Stimulated activated CD8-positive, alpha-beta memory T cell treated with anti-CD3 and anti-CD28 coated beads, Interleukin-7, amount 100 ng/mL, for 1 hour (primary cell): ENCODE measurements around the gene DPYD.
"Not testable (repeated sequence)": the region's sequence is repeated elsewhere in the genome, so short reads cannot be mapped to it uniquely, and the experiment has no call there.

Source experiments
- DNase-seq, 2 donors: peaks; one replicate each; pipeline ENCODE4 v3.0.0-alpha.2; 2020; ENCODE audit warnings: low read depth in 2 of 2

Gene DPYD

DNA sequence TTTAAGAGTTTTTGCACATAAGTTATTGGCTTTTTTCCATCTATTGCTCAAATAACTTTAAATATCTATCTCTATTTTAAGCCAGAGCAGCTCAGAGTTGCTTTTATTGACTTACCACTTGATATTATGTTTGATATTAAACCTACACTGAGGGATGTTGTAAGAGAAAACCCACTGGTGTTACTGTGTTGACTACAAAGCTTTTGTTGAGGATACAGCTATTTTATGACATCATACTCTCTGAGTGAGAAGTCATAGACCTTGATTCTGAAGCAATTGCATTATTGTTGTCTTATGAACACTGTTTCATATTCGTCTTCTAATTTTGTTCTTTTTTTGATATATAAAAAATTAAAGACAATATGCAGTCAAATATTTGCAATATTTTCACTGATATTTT is 638.9 kb downstream of the DPYD start:
- DNase-seq: no peak

DNA sequence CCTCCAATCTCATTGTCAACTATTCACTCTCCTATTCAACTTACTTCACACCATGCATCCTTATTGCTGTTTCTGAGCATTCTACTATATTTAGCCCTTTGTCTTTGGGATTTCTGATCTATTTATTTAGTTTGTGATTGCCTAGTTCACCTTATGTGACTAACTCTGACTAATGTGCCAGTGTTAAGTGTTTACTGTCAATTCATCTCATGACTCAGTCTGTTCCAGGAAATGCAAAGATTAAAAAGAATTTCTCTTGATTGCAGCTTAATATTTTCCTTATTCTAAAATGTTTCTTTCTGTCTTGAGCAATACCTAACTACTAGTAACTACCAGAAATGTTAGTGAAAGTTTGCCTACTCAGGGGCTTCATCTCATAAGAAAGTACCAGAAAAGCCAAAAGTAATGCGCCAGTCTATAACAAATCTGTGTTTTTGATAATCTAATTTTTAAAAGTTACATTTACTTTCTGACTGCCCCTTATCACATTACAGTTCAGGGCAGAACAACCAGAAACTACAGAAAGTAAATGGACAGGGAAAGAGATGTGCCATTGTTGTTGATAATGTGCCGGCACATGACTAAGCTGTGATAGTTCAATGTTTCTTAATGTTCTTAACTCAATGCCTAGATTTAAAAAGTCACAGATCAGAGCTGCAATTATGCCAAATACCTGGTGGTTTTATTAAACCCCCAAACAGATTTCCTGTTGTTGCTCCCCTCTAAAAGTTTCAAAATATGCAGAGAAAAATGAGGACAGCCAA is 642.8 kb downstream of the DPYD start:
- no peak for DNase-seq

DNA sequence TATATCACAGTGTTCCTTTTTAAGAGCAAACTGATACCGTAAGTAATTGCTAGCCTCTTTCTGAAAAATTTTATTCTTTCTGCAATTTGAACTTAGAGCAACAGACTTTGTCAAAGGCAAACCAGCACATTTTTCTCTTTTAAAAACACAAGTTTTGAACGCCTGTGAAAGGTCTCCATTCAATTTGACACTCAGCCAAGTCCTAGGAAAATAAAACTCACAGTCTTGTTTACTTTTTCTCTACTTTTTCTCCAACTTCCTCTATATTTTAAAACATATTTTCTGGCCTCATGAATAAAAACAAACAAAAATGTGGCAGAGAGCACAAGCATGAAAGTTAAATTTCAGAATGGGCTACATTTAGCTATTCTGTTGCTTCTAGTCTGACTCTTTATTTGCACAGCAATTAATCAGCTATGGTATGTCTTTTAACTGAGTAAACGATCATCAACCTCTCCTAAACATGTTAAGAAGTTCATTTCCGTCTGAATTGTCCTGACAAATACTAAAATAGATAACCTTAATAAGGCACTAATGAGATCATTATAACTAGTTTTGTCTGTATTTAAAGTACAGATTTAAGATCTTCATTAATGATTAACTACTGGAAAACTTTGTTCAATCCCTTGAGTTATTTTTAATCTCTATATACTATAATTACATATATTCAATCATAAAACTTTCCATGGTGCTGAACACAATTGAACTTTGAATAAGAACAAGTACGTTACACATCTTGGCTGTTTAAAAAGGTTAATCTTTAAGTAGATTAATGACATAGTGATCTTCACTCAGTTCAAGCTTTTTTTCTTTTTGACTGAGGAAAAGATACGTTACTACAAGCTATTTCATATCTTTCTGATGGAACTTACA is 648.7 kb downstream of the DPYD start:
- DNase-seq: no peak

DNA sequence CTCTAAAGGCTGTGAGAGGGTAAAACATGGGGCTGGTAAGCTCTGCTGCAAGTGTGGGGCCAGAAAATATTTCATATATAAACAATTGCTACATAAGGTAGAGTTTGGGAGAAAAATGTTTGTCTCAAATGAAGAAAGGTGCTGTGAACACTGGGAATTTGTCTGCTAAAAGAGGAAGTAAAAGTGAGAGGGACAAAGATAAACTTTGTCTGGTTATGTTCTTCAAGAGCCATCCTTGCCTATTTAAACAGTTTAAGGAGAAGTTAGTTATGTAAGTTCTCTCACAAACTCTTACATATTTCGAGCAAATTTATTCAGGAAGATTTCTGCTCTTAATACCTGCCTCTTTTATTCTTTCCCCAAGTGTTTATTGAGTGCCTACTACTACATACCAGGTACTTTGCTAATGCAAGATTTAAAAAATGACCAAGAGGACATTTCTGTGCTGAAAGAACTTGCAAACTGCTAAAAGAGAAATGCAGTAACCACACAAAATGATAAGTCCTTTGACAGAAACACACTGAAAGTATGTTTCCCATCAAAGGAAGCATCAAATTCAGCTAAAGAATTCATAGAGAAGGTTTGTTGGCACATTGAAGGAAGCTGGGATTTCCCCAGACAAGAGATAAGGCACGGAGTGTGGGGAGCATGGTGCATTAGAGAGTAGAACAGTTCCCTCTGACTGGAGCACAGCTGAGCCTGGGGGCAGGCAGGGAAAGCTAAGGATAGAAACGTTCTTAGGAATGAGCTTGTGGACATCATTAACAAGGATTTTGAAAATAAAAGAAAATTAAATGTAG is 650.1 kb downstream of the DPYD start:
- DNase-seq: no peak

DNA sequence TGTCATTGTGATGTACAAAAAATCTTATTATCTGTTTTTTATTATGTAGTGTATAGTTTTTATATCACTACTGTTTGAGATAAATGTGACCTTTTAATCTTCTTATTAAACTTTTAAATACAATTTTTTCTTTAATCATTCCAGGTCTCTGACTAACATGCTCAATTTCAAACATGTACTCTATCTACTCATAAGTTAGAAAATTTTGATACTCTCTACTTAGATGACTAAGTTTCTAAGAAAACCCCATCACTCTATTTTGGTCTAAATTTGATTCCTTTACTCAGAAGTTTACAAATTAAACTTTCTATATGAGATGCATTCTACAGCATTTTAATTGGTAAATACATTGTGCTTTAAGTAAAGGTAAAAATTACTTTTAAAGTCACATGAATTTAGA is 655.2 kb downstream of the DPYD start:
- DNase-seq: no peak

DNA sequence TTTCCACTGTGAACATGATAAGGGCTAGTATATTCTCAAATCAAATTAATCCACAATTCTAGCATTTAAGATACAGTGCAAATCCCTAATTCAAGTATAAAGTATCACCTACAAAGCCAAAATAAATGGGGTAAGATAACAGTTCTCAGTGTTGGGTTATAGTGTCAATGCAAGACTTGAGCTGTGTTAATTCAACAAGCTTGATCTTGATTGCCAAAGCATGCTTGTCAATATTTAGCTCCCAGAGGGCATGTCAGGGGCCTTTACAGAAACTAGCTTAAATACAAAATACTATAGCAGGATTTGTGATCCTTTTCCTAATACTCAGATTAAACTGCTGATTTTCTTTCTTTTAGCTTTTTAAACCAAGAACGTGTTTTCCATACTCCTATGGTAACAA is 658.0 kb downstream of the DPYD start:
- DNase-seq: no peak

DNA sequence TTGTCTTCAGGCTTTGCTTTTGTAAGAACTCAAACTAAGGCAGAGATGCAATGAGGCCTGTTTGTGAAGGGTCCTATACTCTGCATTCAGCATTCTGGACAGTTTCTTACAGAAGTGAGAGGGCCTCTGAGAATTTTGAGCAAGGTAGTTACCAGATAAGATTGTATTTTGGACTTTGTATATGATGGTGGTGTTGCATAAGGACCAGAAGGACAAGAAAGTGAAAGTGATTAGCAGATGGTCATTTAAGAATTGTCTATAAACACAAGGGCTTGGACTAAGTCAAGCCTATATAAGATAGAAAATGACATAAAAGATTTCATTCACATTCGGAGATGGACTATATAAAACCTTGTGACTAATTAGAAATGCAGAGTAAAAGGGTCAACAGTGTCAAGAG is 662.2 kb downstream of the DPYD start:
- DNase-seq: no peak

DNA sequence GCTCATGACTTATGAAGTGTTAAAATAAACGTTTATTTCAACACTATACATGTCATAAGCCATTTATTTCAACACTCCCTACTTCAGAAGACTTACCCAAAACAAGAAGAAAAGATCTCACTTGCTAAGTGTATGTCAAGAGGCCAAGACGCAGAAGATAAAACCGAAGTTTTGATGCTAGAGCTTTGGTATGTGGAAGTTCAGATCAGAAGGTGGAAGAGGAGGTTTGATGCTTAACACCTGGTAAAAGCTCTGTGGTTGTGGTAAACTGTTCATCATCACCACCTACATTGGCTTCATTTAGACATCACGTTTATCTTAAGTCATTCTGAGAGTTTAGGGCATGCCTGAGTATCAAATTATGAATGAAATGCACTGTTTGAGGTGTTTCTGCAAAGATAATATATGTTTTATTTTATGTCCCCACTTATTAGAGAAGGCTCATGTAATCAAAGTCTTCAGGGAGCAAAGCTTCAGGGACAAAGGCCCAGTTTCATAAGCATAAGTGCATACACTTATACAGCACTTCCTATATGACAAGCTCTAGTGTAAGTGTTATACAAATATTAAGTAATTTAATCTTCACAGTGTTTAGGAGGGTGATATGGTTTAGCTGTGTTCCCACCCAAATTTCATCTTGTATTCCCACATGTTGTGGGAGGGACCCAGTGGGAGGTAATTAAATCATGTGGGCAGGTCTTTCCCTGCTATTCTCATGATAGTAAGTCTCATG is 665.9 kb downstream of the DPYD start:
- no peak for DNase-seq

DNA sequence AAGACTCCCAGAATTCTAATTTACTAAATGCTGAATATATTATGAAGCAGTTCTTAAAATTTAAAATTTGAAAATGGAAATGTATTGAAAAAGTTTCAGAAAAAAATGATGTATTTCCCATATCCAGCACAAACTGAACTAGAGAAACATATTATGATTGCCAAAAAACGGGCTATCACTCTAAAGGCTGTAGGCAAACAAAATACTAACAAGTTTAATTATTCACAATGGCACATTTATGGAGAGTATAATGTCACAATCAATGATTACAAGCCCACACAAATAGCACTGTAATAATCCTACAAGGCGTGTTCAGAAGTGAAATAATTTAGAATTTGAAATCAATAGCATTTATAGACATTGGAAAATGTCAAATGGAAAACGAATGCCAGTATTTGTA is 667.9 kb downstream of the DPYD start:
- no peak for DNase-seq

DNA sequence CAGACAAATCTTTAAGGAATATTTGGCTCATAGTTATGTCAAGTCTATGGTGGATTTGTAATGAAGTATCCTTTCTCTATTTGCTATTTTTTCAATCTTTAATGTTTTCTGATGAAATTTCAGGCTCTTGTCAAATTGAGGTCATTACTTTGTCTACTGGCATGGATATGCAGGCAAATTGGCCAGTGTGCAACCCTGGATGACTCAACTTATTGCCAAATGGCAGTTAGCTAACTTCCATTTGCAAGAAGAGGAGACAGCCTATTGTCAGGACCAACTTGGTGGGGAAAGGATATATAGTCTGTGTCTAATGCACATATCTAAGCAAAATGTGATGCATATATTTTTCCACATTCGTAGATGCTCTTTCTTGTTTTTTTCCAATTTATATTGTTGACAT is 668.8 kb downstream of the DPYD start:
- DNase-seq: no peak

DNA sequence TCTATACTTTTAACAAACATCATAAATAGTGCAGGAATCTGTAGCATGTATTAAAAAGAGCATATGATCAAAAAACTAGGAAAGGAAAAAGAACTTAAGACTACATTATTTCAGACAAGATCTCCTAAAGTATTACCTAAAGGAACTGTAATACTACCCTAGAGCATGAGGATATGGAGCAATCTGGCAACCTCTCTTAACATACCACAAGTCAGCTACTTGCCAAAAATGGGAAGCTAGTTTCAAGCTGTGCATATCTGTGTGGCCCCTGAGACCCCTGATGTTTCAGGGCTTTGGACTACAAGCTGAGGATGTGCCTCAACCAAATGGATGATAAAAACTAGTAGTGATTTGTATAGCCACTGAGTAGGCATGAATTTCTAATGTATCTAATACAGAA is 673.6 kb downstream of the DPYD start:
- DNase-seq: no peak

DNA sequence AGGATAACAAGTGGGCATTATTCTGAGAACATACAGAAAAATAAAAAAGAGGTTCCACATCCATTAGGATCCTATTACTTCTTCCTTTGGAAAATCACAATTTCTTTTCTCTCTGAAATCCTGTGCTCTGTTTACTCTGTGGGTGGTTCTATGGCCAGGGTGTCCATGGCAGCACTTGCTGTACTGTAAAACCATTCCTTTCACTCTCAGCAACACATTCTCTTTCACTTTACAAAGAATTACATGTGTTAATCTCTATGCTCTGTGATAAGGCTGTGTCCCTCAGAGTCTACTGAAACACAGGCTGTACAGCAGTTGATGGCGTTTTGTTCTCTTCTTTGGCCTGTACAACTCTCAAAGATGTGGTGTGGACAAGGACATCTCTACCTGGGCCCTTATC is 675.2 kb downstream of the DPYD start:
- DNase-seq: no peak

DNA sequence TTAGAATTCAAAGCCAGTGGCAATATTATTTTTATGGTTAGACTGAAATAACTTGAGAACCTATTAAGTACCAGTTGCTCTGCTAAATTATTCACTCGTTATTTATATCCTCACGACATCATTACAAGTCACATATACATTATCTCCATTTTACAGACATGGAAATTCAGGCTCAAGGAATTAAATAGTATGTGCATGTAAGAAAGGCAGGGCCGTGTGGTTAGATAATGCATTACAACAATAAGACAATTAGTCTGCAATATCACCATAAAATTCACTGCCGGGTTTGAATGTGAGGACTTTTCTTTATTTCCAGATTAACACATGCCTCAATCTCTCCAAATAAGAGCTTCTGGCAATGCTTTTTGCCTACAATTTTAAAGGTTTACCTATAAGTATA is 675.8 kb downstream of the DPYD start:
- DNase-seq: no peak

DNA sequence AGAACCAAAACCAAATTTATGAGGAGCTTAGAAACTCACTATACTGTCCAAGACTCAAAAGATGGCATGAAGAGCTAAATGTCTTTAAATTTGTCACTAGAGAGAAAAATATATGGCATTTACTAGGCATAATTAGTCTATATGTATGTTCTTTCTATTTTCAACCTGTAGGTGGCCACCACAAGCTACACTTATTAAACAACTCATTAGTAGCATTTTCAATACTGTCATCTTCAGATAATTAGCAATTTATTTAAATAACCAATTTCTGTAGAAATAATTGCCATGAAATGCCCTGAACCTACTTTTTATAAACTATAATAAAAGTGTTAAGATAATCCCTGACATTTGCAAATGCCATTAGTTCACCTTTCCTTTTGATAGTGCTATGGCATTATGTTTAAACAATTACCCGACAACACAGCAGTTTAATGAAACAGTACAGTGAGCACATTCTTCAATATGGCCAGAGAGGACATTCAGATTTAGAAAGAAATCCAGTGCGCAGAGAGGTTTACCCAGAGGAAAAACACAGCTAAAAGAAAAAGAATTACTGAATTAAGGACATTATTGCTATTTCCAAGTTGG is 676.8 kb downstream of the DPYD start:
- no peak for DNase-seq

DNA sequence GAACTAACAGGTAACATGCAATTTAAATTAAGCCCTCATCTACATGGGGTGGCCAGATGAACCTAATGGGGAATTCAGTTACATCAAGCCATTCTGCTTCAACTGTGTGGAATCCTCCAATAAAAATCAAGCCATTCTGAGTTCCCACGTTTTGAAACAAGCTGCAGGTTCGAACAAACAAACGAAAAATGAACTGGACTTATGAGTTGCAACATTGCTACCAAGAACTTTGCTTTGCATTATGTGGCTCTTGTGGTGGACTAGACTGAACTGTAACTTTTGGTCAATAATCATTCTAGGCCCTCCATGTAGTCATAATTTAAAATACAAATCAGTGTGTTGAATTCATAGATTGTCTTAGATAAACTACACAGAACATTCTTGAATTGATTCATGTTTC is 682.0 kb downstream of the DPYD start:
- DNase-seq: no peak

DNA sequence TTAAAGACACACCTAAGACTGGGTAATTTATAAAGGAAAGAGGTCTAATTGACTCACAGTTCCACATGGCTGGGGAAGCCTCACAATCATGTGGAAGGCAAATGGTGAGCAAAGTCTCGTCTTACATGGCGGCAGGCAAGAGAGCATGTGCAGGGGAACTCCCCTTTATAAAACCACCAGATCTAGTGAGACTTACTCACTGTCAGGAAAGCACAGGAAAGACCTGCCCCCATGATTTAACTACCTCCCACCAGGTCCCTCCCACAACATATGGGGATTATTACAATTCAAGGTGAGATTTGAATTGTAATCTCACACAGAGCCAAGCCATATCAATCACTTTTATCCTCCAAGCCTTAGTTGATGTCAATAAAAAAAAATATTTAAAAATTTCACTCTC is 689.5 kb downstream of the DPYD start:
- DNase-seq: not testable (repeated sequence)

DNA sequence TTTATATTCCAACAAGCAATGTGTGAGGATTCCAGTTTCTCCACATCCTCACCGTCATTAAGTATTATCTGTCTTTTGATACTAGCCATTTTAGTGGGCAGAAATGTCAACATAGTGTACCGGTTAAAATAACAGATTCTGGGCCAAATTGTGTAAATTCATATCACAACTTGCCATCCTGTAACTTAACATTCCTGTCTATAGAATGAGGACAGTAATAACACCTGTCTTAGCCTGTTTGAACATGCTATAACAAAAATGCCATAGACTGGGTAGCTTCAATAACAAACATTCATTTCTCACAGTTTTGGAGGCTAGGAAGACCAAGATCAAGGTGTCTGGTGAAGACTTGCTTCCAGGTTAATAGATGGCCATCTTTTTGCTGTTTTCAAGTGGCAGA is 708.2 kb downstream of the DPYD start:
- DNase-seq: no peak

DNA sequence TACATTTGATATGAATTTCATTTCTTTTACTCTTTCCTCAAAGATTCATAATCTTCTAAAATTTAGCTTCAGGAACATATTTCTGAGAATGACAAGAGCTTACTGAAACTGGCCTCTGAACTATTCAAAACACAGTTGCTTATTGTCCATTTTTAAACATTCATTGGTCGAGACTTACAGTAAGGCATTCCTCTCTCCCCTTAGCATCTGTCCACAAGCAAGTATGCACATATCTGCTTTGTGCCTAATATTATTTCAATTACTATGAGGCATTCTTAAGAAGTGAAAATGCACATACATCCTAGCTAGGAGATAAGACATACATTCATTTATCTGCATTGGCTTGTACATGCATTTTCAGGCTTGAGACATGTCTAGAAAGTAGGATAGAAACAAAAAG is 710.5 kb downstream of the DPYD start:
- DNase-seq: no peak

DNA sequence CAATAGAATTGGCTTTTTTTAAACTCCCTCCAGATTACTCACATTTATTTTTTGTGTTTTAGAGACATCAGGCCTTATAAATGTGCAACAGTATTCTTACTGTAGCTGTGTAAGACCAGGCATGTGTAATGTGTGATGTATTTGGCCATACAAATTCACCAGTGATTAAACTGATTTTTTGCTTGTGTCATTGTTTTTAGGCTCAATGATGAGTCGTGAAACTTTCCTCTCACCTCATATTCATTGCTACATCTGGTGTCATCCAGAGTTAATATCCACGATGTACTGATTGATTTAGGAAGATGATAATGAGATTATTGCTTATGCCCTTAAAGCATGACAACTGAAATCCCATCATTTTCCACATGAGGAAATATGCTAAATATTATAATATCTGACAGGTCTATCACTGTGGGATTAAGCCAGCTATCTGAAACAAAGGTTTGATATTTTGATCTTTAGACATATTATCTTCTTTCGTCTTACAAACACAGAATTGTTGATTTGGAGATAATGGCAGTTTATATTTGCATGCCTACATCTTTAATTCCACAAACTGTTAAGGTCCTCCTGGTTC is 711.4 kb downstream of the DPYD start:
- DNase-seq: no peak

DNA sequence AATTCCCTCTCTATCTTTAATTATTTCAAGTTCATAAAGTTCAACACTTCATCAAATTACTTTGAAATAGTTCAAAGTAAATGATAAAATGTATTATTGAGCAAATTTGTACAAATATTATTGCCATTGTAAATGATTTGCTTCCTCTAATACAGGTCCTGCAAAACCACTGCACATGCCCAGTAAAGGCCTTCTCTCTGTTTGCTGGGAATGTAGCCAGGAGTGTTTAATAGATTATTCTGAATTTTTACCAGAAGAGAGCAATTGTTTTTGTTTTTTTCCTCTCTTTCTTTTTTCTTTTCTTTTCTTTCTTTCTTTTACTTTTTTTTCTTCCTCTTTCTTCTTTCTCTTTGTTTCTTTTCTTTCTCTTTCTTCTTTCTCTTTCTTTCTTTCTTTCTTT is 713.0 kb downstream of the DPYD start:
- no peak for DNase-seq

DNA sequence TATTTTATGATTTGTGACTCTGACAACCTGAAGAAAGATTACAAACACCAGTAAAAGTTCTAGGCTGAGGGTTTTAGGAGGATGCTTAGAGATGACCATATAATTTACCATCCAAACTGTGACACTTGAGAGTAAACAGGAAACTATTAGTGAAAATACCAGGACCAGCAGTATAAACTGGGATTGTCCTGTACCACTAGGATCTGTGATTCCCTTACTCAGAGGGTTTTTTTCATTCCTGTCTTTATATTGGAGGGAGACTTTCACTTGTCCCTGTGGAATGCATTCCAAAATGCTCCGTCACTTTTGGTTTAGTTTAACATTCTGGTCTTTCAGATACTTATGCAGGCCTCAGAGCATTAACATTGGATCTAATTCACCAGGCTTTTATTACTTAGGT is 716.4 kb downstream of the DPYD start:
- DNase-seq: no peak
